Astrocyte of the spinal cord (primary cell): Measurements from ENCODE around the gene FOXI1.

ENCODE experiments used
- DNase-seq: peaks from one replicate; pipeline ENCODE4 v3.0.0; 2011; ENCODE audit warnings: low read depth, low spot score
- H3K4me3 ChIP-seq: 2 replicates; pipeline ENCODE4 v1.5.1; 2011; ENCODE audit warnings: low read depth, mild to moderate bottlenecking, low read length, moderate library complexity
- CTCF ChIP-seq: IDR thresholded peaks from 2 replicates; pipeline ENCODE4 v1.5.1; 2012; ENCODE audit warnings: low read depth, mild to moderate bottlenecking, low read length, inconsistent platforms
- in situ Hi-C: cut with HindIII; loops from 2 replicates; pipeline ENCODE4 v1.10.0; 2017; ENCODE audit warnings: low sequenced_read_pairs

Gene FOXI1

DNA sequence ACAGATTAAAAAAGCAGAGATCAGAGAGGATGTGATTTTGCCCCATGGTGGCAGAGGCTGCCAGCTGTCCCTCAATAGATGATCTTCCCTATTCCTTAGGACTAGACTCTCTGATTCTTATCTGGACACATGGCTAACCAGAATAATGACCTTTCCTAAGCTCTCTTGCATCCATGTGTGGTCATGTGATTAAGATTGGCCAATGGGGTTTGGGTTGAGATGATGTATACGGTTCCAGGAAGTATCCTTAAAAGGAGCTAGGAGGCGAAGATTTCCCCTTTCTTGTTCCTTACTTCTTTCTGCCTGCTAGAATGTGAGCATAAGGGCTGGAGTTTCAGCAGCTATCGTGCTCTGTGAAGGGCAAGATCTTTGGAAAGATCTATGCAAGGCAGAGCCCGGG lies 39.8 kb downstream of the FOXI1 start:
- H3K4me3 ChIP-seq = no peak overlapping the region
- no peak for DNase-seq
- no peak for TF ChIP-seq CTCF
- in situ Hi-C loops = no loop called here

DNA sequence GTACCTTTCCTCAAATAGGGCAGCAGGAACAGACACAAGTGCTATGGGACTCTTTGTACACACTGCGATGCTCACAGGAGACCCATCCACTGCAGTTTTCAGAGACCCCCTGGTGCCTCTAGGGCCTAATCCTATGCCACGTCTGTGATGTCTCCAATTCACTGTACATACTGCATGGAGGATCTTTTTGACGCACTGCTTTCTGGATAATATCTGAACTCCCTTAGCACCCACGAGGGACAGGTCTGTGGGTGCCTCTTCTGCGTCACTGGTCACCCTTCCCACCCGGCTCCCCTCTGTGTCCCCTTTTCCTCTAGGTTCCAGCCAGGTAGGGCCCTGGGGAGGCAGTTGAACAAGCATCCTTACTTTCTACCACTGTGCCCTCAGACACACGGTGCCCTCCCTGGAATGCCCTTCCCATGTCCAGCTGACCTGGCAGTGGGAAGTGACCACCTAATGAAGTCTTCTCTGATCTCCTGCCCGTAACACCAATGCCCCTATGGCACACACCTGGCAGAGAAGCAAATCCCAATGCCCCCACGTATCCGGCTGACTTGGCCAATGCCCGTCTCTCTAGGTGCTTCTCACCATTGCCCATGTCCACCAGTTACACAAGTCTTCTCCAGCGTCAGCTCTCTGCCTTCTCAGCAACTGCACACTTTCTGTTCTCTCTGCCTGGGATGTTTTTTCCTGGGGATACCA lies 41.5 kb downstream of the FOXI1 start:
- no peak overlapping the region for H3K4me3 ChIP-seq
- in situ Hi-C loops = no loop called here
- no peak for TF ChIP-seq CTCF
- DNase-seq = no peak

- no peak for TF ChIP-seq CTCF
- in situ Hi-C loops = no loop called here
- DNase-seq = no peak
- H3K4me3 ChIP-seq = no peak overlapping the region
Observed at GRCh38 chr5:170147753-170148264, 42.1 kb downstream of the FOXI1 start.

DNA sequence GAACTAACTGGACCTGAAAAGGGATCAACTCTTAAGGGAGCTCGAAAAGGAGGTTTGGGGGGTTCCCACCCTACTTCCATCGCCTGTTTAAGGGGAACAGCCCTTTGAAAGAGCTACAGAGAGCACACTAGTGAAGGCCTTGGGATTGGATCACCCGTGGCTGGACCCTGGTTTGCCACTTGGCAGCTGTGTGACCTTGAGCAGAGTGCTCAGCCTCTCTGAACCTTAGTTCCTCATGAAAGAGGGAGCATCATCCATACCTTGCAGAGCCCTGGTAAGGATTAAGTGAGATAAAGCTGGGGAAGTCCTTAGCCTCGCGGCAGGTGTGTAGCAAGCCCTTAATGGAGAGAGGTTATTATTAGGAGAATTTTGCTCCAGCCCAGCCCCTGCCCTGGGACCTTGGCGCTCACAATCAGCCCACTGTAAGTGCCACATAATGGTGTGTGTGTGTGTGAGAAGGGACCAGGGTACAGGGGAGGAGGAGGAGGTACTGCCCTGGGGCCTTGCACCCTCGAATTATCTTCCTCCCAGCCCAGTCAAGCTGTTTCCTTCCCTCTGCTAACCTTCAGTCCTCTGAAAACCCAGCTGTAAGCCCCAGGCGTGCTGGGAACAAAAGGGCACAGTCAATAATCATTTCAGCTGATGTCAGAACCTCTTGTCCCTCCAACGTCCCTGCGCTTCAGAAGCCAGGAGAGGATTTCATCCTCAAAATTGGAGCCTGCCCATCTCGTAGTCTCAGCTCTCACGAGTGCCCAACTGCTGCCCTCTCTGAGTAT lies 42.9 kb downstream of the FOXI1 start:
- no peak for DNase-seq
- no peak overlapping the region for H3K4me3 ChIP-seq
- no peak for TF ChIP-seq CTCF
- in situ Hi-C loops = no loop called here

DNA sequence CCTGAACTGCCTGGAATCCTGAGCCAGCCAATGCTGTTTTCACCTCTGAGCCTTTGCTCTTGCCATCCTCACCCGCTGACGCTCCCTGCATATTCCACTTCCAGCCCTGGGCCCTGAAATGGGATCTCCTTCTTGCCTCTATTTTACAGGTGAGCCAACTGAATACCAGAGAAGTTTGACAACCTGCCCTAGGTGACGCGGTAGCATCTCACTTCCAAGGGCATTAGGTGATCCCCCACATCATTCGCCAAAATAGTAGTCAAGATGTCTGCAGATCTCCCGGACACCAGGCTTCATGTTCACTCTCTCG lies 43.5 kb downstream of the FOXI1 start:
- DNase-seq = no peak
- in situ Hi-C loops = no loop called here
- TF ChIP-seq CTCF = no peak
- H3K4me3 ChIP-seq = no peak overlapping the region

- in situ Hi-C loops = no loop called here
- TF ChIP-seq CTCF = no peak
- no peak for DNase-seq
- no peak overlapping the region for H3K4me3 ChIP-seq
Observed at GRCh38 chr5:170150713-170151096, 45.0 kb downstream of the FOXI1 start.
